Osteoblast (primary cell): Measurements from ENCODE around the gene RASA3. TPM values are rescaled to one million over a fixed set of nuclear protein-coding genes. Genes with fewer than 3 reads are reported as not detected.

Source experiments
- DNase-seq: peaks from one replicate; pipeline ENCODE4 v3.0.0; 2011; ENCODE audit warnings: low spot score, mixed read lengths; ENCODE audit not compliant: insufficient read length; ENCODE audit errors: missing footprints
- H2AFZ ChIP-seq: 2 replicates; pipeline ENCODE4 v1.6.0; 2011; ENCODE audit warnings: mild to moderate bottlenecking, low read length
- H3K27ac ChIP-seq: 2 replicates; pipeline ENCODE4 v1.5.1; 2011; ENCODE audit warnings: mild to moderate bottlenecking, low read depth, low read length, moderate library complexity
- H3K27me3 ChIP-seq: 2 replicates; pipeline ENCODE4 v1.6.0; 2012; ENCODE audit warnings: mild to moderate bottlenecking, control low read depth, inconsistent platforms, low read length, moderate library complexity; ENCODE audit not compliant: insufficient read depth
- H3K36me3 ChIP-seq: 2 replicates; pipeline ENCODE4 v1.5.1; 2011; ENCODE audit warnings: mild to moderate bottlenecking, low read length, control low read depth, moderate library complexity; ENCODE audit not compliant: insufficient read depth
- H3K4me1 ChIP-seq: 2 replicates; pipeline ENCODE4 v1.5.1; 2011; ENCODE audit warnings: mild to moderate bottlenecking, low read length, control low read depth, moderate library complexity; ENCODE audit not compliant: insufficient read depth
- H3K4me2 ChIP-seq: 2 replicates; pipeline ENCODE4 v1.6.0; 2011; ENCODE audit warnings: mild to moderate bottlenecking, low read length; ENCODE audit not compliant: insufficient read depth
- H3K4me3 ChIP-seq: fragments of 200-600 bp; sonication (generic); 3 replicates; pipeline ENCODE4 v1.5.1; 2012; ENCODE audit warnings: mild to moderate bottlenecking, low read length, inconsistent platforms; ENCODE audit not compliant: insufficient read depth
- H3K79me2 ChIP-seq: 2 replicates; pipeline ENCODE4 v1.6.0; 2012; ENCODE audit warnings: mild to moderate bottlenecking, low read length, control low read depth, inconsistent platforms; ENCODE audit not compliant: insufficient read depth
- H3K9me3 ChIP-seq: 2 replicates; pipeline ENCODE4 v1.5.1; 2011; ENCODE audit warnings: low read depth, low read length, control low read depth
- H4K20me1 ChIP-seq: 2 replicates; pipeline ENCODE4 v1.6.0; 2012; ENCODE audit warnings: mild to moderate bottlenecking, low read length, control low read depth; ENCODE audit not compliant: insufficient read depth
- CTCF ChIP-seq: IDR thresholded peaks from 2 replicates; pipeline ENCODE4 v1.5.1; 2011; ENCODE audit warnings: mild to moderate bottlenecking, low read depth, low read length, moderate library complexity; ENCODE audit errors: extremely low read depth
- total RNA-seq: library from RNA; depleted of rRNA; stranded (reverse); fragments of >200 nt; gene quantifications from 2 replicates; pipeline ENCODE4 v1.2.3, GENCODE V29; 2012

The RASA3 gene
- total RNA-seq, 1 donor, result 41.3 TPM

DNA sequence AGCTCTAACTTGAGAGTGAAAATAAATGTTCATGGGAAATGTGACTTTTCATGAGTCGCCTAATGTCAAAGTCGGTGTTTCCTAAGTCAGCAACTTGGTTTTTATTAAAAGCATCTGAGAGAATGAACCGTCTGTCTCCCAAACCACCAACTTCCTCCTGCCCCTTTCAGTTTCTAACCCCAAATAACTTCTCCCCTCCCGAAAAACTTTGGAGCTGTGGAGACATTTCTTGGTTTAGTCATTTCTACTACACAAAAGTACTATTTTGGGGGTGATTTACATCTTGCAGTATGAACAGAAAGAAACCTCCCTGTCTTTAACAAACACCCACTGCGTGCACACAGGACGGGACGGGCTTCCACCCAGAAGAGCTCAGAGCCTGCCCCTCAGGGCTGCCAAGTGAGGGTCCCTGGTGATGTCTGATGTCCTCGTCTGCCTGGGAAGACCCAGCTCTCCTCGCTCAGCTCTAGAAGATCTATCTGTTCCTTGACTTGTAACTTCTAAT is 65.0 kb downstream of the RASA3 start:
- Histone ChIP-seq H3K9me3 (no peaks in the 10 kb centered on the region), H3K4me3 (peak overlapping the region; percentile 43), H3K27me3 (no peaks in the 10 kb centered on the region), H3K79me2 (peaks cover 65% of the 10 kb centered on the region), H3K36me3 (peaks cover 9% of the 10 kb centered on the region), H3K4me1 (peaks cover 63% of the 10 kb centered on the region), H3K4me2 (peak overlapping the region; percentile 72), H3K27ac (peak overlapping the region; percentile 94), H2AFZ (peak overlapping the region; percentile 44), H4K20me1 (no peaks in the 10 kb centered on the region)
- TF ChIP-seq CTCF, result no peak
- peak; percentile 89 for DNase-seq

DNA sequence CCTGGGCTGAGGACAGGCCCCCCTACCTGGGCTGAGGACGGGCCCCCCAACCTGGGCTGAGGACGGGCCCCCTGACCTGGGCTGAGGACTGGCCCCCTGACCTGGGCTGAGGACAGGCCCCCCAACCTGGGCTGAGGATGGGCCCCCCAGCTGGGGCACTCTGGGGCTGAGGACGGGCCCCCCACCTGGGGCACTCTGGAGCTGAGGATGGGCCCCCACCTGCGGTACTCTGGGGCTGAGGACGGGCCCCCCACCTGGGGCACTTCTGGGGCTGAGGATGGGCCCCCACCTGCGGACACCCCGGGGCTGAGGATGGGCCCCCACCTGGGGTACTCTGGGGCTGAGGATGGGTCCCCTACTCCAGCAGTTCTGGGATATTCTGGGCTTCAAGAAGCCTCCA is 65.5 kb downstream of the RASA3 start:
- peak overlapping the region; percentile 43 for H3K4me3 ChIP-seq
- peaks cover 63% of the 10 kb centered on the region for H3K4me1 ChIP-seq
- no peak for TF ChIP-seq CTCF
- no peaks in the 10 kb centered on the region for H4K20me1 ChIP-seq
- peak overlapping the region; percentile 72 for H3K4me2 ChIP-seq
- H3K27ac ChIP-seq, result peak overlapping the region; percentile 94
- H3K9me3 ChIP-seq, result no peaks in the 10 kb centered on the region
- DNase-seq, result no peak
- peaks cover 65% of the 10 kb centered on the region for H3K79me2 ChIP-seq
- no peak overlapping the region for H2AFZ ChIP-seq
- H3K27me3 ChIP-seq, result no peaks in the 10 kb centered on the region
- peaks cover 4% of the 10 kb centered on the region for H3K36me3 ChIP-seq

DNA sequence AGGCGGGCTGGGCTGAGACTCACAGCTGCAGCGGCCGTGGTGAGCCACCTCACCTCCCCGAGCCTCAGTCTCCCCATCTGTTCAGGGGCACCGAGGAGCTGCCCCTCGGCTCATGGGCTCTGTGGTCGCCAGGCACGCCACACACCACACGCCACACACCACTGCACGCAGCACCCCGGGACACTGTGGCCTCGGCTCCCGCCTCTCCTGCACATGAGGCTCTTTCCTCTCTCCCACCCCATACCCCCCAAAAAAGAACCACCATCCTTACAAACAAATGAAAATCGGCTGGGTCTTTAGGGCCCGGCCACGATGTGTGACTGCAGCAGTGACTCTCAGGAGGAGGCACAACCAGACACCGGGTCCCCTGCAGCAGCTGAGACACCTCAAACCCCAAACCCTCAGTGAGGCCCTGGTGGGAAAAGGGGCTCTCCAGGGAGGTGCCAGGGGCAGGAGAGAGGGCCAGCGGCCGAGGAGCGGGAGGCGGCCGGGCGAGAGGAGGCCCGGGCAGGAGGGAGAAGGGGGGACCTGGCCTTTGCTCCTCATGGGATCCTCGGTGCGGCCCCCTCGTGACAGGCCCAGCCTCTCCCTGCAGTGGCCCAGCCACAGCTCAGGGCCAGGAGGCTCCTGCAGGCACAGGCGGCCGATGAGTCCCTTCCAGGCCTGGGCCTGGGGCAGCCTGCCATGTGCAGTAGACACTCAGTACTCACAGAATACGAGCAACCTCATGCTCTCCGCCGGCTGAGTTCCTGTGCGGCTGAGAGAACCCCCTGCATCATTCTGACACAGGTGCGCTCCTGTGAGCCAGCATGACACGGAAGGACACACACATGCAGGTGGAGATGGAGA is 66.3 kb downstream of the RASA3 start:
- no peaks in the 10 kb centered on the region for H3K27me3 ChIP-seq
- no peak for TF ChIP-seq CTCF
- H3K4me3 ChIP-seq, result peak overlapping the region; percentile 63
- peak overlapping the region; percentile 94 for H3K27ac ChIP-seq
- peaks cover 63% of the 10 kb centered on the region for H3K4me1 ChIP-seq
- peaks cover 4% of the 10 kb centered on the region for H3K36me3 ChIP-seq
- H3K4me2 ChIP-seq, result peak overlapping the region; percentile 82
- no peaks in the 10 kb centered on the region for H4K20me1 ChIP-seq
- H2AFZ ChIP-seq, result no peak overlapping the region
- H3K9me3 ChIP-seq, result no peaks in the 10 kb centered on the region
- no peak for DNase-seq
- peaks cover 64% of the 10 kb centered on the region for H3K79me2 ChIP-seq
